Measurements from ENCODE around the gene ZNF319. TPM values are rescaled to one million over a fixed set of nuclear protein-coding genes. Genes with fewer than 3 reads are reported as not detected.
A peak's percentile ranks its signal among the peaks of the same experiment; 100 is the strongest.

Gene ZNF319
- total and polyA plus RNA-seq, 2 experiments from 2014 or later, result 1.7 to 10.0 TPM

- DNase-seq (ENCODE audit: low spot score), result no peak
- peaks cover 9% of the 10 kb centered on the region; the same call in 2 of the 3 replicates for H3K4me1 Mint-ChIP-seq
- no peaks in the 10 kb centered on the region for H3K36me3 ChIP-seq (ENCODE audit: insufficient read depth)
- no peaks in the 10 kb centered on the region for H3K9me3 Mint-ChIP-seq
- no peaks in the 10 kb centered on the region for H4K20me1 ChIP-seq (replicated peaks; ENCODE audit: insufficient read depth)
- no peaks in the 10 kb centered on the region for H3K79me2 ChIP-seq (replicated peaks; ENCODE audit: insufficient read depth)
- peaks cover 6% of the 10 kb centered on the region; the same call in 1 of the 2 replicates for H3K4me1 ChIP-seq (ENCODE audit: insufficient read depth)
- peak overlapping the region; percentile 91 for H3K4me3 ChIP-seq
- H3K27me3 Mint-ChIP-seq (ENCODE audit: insufficient read depth, low read depth, poor library complexity), result peaks cover 34% of the 10 kb centered on the region
- H3K27ac Mint-ChIP-seq, result no peak overlapping the region
- no peak overlapping the region for H3K27ac ChIP-seq (ENCODE audit: low read depth)
- no peaks in the 10 kb centered on the region for H3K9me2 ChIP-seq (ENCODE audit: insufficient read depth)
- H3K4me3 Mint-ChIP-seq, result peak overlapping the region; percentile 90
- peak overlapping the region; percentile 97; the same call in 1 of the 2 replicates for H2AFZ ChIP-seq
- no peak for TF ChIP-seq ZNF114 (CRISPR knock-in tag; IDR thresholded peaks at IDR 0.05)
- TF ChIP-seq ZNF331 (CRISPR knock-in tag; IDR thresholded peaks at IDR 0.05; ENCODE audit: low read depth), result no peak
- no peak for TF ChIP-seq ZNF462 (CRISPR knock-in tag; IDR thresholded peaks at IDR 0.05)
- no peak for TF ChIP-seq ETS1 (IDR thresholded peaks at IDR 0.05)
- TF ChIP-seq POLR2AphosphoS5 (IDR thresholded peaks at IDR 0.05; ENCODE audit: low read depth), result no peak
- TF ChIP-seq STAT1 (IDR thresholded peaks at IDR 0.05; ENCODE audit: unreplicated experiment), result no peak
- no peak for TF ChIP-seq REST (IDR thresholded peaks at IDR 0.05; ENCODE audit: unreplicated experiment)
- no peak for TF ChIP-seq CREB1 (CRISPR knock-in tag; IDR thresholded peaks at IDR 0.05; ENCODE audit: low read depth)
- TF ChIP-seq NANOG (IDR thresholded peaks at IDR 0.05; ENCODE audit: borderline replicate concordance), result no peak
- no peak for TF ChIP-seq CTCF (conservative IDR thresholded peaks at IDR 0.05; ENCODE audit: low read depth in 2 of 2)
- H3K4me2 ChIP-seq, result peak overlapping the region; percentile 97
- no peak for ATAC-seq
- no peaks in the 10 kb centered on the region for H3K36me3 Mint-ChIP-seq (ENCODE audit: low read depth)
- peaks cover 39% of the 10 kb centered on the region for H3K27me3 ChIP-seq (ENCODE audit: insufficient read depth)
- H3F3A ChIP-seq (replicated peaks; ENCODE audit: low read depth), result no peaks in the 10 kb centered on the region
These were observed 14.3 kb downstream of the ZNF319 start for GRCh38 chr16:57986196-57986595.
